ENCODE measurements around the gene SUMF1. TPM values are rescaled to one million over a fixed set of nuclear protein-coding genes. Genes with fewer than 3 reads are reported as not detected.

The SUMF1 gene
- total RNA-seq, 1 experiment from 2014 or later: 42.5 TPM

- no peak for DNase-seq (ENCODE audit: low read depth)
These were observed 79.6 kb downstream of the SUMF1 start for GRCh38 chr3:4387210-4388204.

- DNase-seq (ENCODE audit: low read depth): no peak
These were observed 81.9 kb downstream of the SUMF1 start for GRCh38 chr3:4385201-4385600.

GRCh38 chr3:4380013-4380412 is 87.1 kb downstream of the SUMF1 start:
- no peak for DNase-seq (ENCODE audit: low read depth)

- DNase-seq (ENCODE audit: low read depth): peak; percentile 17
These were observed 90.6 kb downstream of the SUMF1 start for GRCh38 chr3:4376499-4376898.

GRCh38 chr3:4375911-4376310 is 91.2 kb downstream of the SUMF1 start:
- DNase-seq (ENCODE audit: low read depth): no peak

- DNase-seq (ENCODE audit: low read depth): no peak
These were observed 93.4 kb downstream of the SUMF1 start for GRCh38 chr3:4373669-4374068.

GRCh38 chr3:4362523-4362922 is 104.5 kb downstream of the SUMF1 start:
- no peak for DNase-seq (ENCODE audit: low read depth)

GRCh38 chr3:4360817-4361216 is 106.3 kb downstream of the SUMF1 start:
- no peak for DNase-seq (ENCODE audit: low read depth)

GRCh38 chr3:4359805-4360502 is 107.1 kb downstream of the SUMF1 start:
- no peak for DNase-seq (ENCODE audit: low read depth)

- no peak for DNase-seq (ENCODE audit: low read depth)
These were observed 108.8 kb downstream of the SUMF1 start for GRCh38 chr3:4358273-4358672.

GRCh38 chr3:4356546-4357410 is 110.3 kb downstream of the SUMF1 start:
- no peak for DNase-seq (ENCODE audit: low read depth)

GRCh38 chr3:4356220-4356540 is 110.9 kb downstream of the SUMF1 start:
- DNase-seq (ENCODE audit: low read depth): no peak

- DNase-seq (ENCODE audit: low read depth): peak; percentile 23
These were observed 111.5 kb downstream of the SUMF1 start for GRCh38 chr3:4355401-4356219.

GRCh38 chr3:4351872-4352271 is 115.2 kb downstream of the SUMF1 start:
- no peak for DNase-seq (ENCODE audit: low read depth)

- peak; percentile 52 for DNase-seq (ENCODE audit: low read depth)
These were observed 115.8 kb downstream of the SUMF1 start for GRCh38 chr3:4351164-4351855.

GRCh38 chr3:4350789-4351163 is 116.3 kb downstream of the SUMF1 start:
- peak; percentile 79 for DNase-seq (ENCODE audit: low read depth)

- peak; percentile 76 for DNase-seq (ENCODE audit: low read depth)
These were observed 123.8 kb downstream of the SUMF1 start for GRCh38 chr3:4343258-4343657.

- DNase-seq (ENCODE audit: low read depth): no peak
These were observed 125.8 kb downstream of the SUMF1 start for GRCh38 chr3:4341336-4341675.

- peak; percentile 6 for DNase-seq (ENCODE audit: low read depth)
These were observed 126.4 kb downstream of the SUMF1 start for GRCh38 chr3:4340411-4341335.

- no peak for DNase-seq (ENCODE audit: low read depth)
These were observed 127.0 kb downstream of the SUMF1 start for GRCh38 chr3:4340077-4340410.
